PC-9 (cell line): ENCODE measurements around the gene NEU1. TPM values are rescaled to one million over a fixed set of nuclear protein-coding genes. Genes with fewer than 3 reads are reported as not detected.

ENCODE experiments used
- BruUV-seq: library from RNA; stranded (reverse); fragments of 400-500 nt; replicated peaks from 2 replicates; lab custom pipeline; 2021; lab: Mats Ljungman, UMichigan
- CTCF ChIA-PET: fragments of 300-600 bp; sonication (Branson Sonifier 250); formaldehyde crosslinking; loops from one replicate; lab custom pipeline; 2022; ENCODE audit warnings: antibody characterized with exemption; lab: Charles Lee
- POLR2A ChIA-PET: fragments of 300-600 bp; sonication (Branson Sonifier 250); formaldehyde crosslinking; loops from one replicate; lab custom pipeline; 2022; ENCODE audit warnings: antibody characterized with exemption; ENCODE audit not compliant: unreplicated experiment; lab: Charles Lee
- DNase-seq, 2 experiments: peaks; one replicate each; pipeline versions ENCODE4 v3.0.0 to v3.0.0-alpha.2; 2015 to 2022; ENCODE audit warnings: mixed read lengths in 1 of 2
- H2AFZ ChIP-seq: fragments of 200-600 bp; sonication (generic); 2 replicates; pipeline ENCODE4 v1.8.1; 2017; ENCODE audit warnings: antibody characterized with exemption
- H3F3A ChIP-seq: fragments of 200-600 bp; sonication (generic); 2 replicates; pipeline ENCODE4 v1.8.1; 2017; ENCODE audit warnings: antibody characterized with exemption, mild to moderate bottlenecking, low read depth; ENCODE audit not compliant: insufficient read depth
- H3K27ac ChIP-seq: fragments of 200-600 bp; sonication (generic); 2 replicates; pipeline ENCODE4 v1.6.1; 2016; ENCODE audit warnings: mixed run types
- H3K27me3 ChIP-seq: fragments of 200-600 bp; sonication (generic); 2 replicates; pipeline ENCODE4 v1.6.1; 2016; ENCODE audit warnings: low read depth, mixed run types; ENCODE audit not compliant: insufficient read depth
- H3K36me3 ChIP-seq: fragments of 200-600 bp; sonication (generic); 2 replicates; pipeline ENCODE4 v1.6.1; 2016; ENCODE audit warnings: low read depth, mixed run types
- H3K4me1 ChIP-seq: fragments of 200-600 bp; sonication (generic); replicated peaks from 2 replicates; pipeline ENCODE4 v1.6.1; 2016; ENCODE audit warnings: mixed run types; ENCODE audit not compliant: insufficient read depth
- H3K4me2 ChIP-seq: fragments of 200-600 bp; sonication (generic); 2 replicates; pipeline ENCODE4 v1.6.1; 2017; ENCODE audit warnings: mixed run types
- H3K4me3 ChIP-seq: fragments of 200-600 bp; sonication (generic); 2 replicates; pipeline ENCODE4 v1.6.1; 2016; ENCODE audit warnings: mixed run types
- H3K79me2 ChIP-seq: fragments of 200-600 bp; sonication (generic); 2 replicates; pipeline ENCODE4 v1.6.1; 2017; ENCODE audit warnings: low read depth, mixed run types
- H3K9me2 ChIP-seq: fragments of 200-600 bp; sonication (generic); 2 replicates; pipeline ENCODE4 v1.8.1; 2017; ENCODE audit warnings: mild to moderate bottlenecking; ENCODE audit not compliant: insufficient read depth
- H3K9me3 ChIP-seq: fragments of 200-600 bp; sonication (generic); 2 replicates; pipeline ENCODE4 v1.8.1; 2016; ENCODE audit warnings: low read depth; ENCODE audit not compliant: insufficient read depth
- H4K20me1 ChIP-seq: fragments of 200-600 bp; sonication (generic); 2 replicates; pipeline ENCODE4 v1.8.1; 2017; ENCODE audit not compliant: insufficient read depth
- EZH2 ChIP-seq: fragments of 200-600 bp; sonication (generic); IDR thresholded peaks from 2 replicates; pipeline ENCODE4 v1.8.0; 2017; ENCODE audit warnings: antibody characterized with exemption, low read depth
- intact Hi-C: fragments of 100-400 bp; cut with micrococcal nuclease; formaldehyde crosslinking; loops from one replicate; pipeline ENCODE4 v1.10.0; 2022; ENCODE audit not compliant: unreplicated experiment
- total RNA-seq: library from RNA; stranded (reverse); gene quantifications from 2 replicates; pipeline ENCODE4 v1.2.3, GENCODE V29; 2021
- TF ChIP-seq, protein P1 (sequence below): fragments of 200-600 bp; sonication (generic); conservative IDR thresholded peaks from 2 replicates; pipeline ENCODE4 v1.6.1; 2017; ENCODE audit warnings: mixed run types, antibody characterized with exemption, mild to moderate bottlenecking, moderate library complexity

The NEU1 gene
- total RNA-seq, 1 experiment from 2014 or later, result 23.4 TPM

DNA sequence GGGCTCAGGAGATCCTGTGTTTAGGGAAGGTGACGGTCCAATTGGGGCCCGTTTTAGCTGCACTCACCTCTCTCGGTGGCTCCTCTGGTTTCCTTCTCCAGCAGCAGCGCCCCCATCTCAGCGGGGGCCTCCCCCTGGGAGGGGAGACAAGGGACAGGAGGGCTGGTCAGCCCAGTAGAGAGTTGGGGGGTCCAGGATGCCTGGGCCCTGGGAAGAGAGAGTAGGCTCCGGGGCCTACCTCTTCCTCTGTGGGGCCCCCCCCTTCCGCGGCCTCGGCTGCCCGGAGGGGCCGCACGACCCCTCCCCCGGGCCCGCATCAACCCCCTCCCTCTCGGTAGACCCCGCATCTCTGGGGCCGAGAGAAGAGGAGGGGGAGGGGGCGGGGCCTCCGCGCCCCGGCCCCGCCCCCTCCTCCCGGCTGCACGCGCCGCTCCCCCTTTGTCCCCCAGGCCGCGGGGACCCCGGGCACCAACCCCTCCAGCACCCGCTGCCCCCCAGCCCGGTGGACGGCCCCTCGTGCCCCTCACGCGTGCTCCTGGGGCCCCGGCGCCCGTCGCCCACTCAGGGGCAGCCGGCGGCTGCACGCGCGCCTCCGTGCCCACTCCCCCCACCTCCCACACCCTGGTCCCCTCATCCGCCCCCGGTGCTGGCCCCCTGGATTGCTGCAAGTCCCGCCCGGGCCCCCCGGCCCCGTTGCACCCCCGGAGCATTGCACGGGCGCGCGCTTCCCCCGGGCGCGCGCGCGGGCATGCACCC is 34.4 kb upstream of the NEU1 start:
- Histone ChIP-seq H3K79me2 (peaks cover 30% of the 10 kb centered on the region), H2AFZ (peak overlapping the region; percentile 71; the same call in 1 of the 2 replicates), H3K4me2 (peak overlapping the region; percentile 87), H3F3A (peaks cover 28% of the 10 kb centered on the region), H3K4me3 (peak overlapping the region; percentile 73), H3K27ac (no peak overlapping the region), H3K9me3 (no peaks in the 10 kb centered on the region), H4K20me1 (no peaks in the 10 kb centered on the region), H3K9me2 (no peaks in the 10 kb centered on the region), H3K36me3 (peaks cover 18% of the 10 kb centered on the region; the same call in 1 of the 2 replicates), H3K4me1 (peaks cover 23% of the 10 kb centered on the region), H3K27me3 (no peaks in the 10 kb centered on the region)
- CTCF ChIA-PET, result no interaction called here
- no TSS peak for BruUV-seq
- POLR2A ChIA-PET, result interaction anchor here (0.6 to 1.4 kb wide), 3 partner anchors 70 to 127 kb away, joined by 3 to 11 read pairs (median 8); partner anchors contain the start of gene HSPA1B
- intact Hi-C loops, result loop anchor here (5.0 kb wide), 2 partner anchors 65 to 215 kb away; partner anchors contain the start of gene LY6G5C
- no peak for DNase-seq
- no peak for TF ChIP-seq EZH2
- TF ChIP-seq, protein P1, sequence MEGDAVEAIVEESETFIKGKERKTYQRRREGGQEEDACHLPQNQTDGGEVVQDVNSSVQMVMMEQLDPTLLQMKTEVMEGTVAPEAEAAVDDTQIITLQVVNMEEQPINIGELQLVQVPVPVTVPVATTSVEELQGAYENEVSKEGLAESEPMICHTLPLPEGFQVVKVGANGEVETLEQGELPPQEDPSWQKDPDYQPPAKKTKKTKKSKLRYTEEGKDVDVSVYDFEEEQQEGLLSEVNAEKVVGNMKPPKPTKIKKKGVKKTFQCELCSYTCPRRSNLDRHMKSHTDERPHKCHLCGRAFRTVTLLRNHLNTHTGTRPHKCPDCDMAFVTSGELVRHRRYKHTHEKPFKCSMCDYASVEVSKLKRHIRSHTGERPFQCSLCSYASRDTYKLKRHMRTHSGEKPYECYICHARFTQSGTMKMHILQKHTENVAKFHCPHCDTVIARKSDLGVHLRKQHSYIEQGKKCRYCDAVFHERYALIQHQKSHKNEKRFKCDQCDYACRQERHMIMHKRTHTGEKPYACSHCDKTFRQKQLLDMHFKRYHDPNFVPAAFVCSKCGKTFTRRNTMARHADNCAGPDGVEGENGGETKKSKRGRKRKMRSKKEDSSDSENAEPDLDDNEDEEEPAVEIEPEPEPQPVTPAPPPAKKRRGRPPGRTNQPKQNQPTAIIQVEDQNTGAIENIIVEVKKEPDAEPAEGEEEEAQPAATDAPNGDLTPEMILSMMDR, result no peak

GRCh38 chr6:31896493-31896855 is 33.9 kb upstream of the NEU1 start:
- peaks cover 28% of the 10 kb centered on the region for H3F3A ChIP-seq
- H3K4me2 ChIP-seq, result peak overlapping the region; percentile 87
- intact Hi-C loops, result loop anchor here (5.0 kb wide), 2 partner anchors 64 to 214 kb away; partner anchors contain the start of gene LY6G5C
- peak overlapping the region; percentile 73; the same call in 1 of the 2 replicates for H3K4me3 ChIP-seq
- no TSS peak for BruUV-seq
- H4K20me1 ChIP-seq, result no peaks in the 10 kb centered on the region
- ChIA-PET CTCF (no interaction called here), POLR2A (interaction anchor here (0.6 kb wide), 1 partner anchor 49 kb away, joined by 4 read pairs; the partner anchor contains the start of gene CFB)
- no peak overlapping the region for H3K27ac ChIP-seq
- no peak for DNase-seq
- peaks cover 18% of the 10 kb centered on the region; the same call in 1 of the 2 replicates for H3K36me3 ChIP-seq
- H2AFZ ChIP-seq, result peak overlapping the region; percentile 71; the same call in 1 of the 2 replicates
- peaks cover 30% of the 10 kb centered on the region for H3K79me2 ChIP-seq
- TF ChIP-seq, protein P1, result no peak
- TF ChIP-seq EZH2, result no peak
- H3K9me2 ChIP-seq, result no peaks in the 10 kb centered on the region
- H3K27me3 ChIP-seq, result no peaks in the 10 kb centered on the region
- H3K4me1 ChIP-seq, result peaks cover 23% of the 10 kb centered on the region
- H3K9me3 ChIP-seq, result no peaks in the 10 kb centered on the region

DNA sequence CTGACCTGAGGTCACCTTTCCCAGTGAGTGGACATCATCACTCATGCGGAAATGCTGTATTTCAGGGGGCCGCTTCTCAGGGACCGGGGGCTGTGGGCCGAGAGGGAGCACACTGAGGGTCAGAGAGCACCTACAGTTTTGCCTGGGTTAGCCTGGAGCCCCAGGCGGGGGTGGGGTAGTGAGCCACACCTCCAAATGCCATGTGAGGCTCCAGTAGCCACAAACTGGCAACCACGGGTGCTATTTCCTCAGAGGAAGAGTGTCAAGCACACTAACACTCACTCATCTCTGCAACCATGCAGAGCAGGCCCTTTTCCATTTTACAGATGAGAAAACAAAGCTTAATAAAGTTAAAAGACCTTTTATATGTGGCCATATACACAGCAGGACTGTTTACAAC is 30.2 kb upstream of the NEU1 start:
- Histone ChIP-seq H3K36me3 (peaks cover 18% of the 10 kb centered on the region; the same call in 1 of the 2 replicates), H3K4me3 (no peak overlapping the region), H3K9me3 (no peaks in the 10 kb centered on the region), H3K4me1 (0 out of 2 replicates have a peak, but pooled peaks cover 8% of the 10 kb centered on the region), H2AFZ (no peak overlapping the region), H3K79me2 (peaks cover 16% of the 10 kb centered on the region), H4K20me1 (no peaks in the 10 kb centered on the region), H3F3A (peaks cover 13% of the 10 kb centered on the region; the same call in 1 of the 2 replicates), H3K27ac (no peak overlapping the region), H3K9me2 (no peaks in the 10 kb centered on the region), H3K27me3 (no peaks in the 10 kb centered on the region), H3K4me2 (no peak overlapping the region)
- BruUV-seq, result no TSS peak
- no peak for DNase-seq
- ChIA-PET CTCF (no interaction called here), POLR2A (no interaction called here)
- intact Hi-C loops, result no loop called here
- TF ChIP-seq, protein P1, result no peak
- TF ChIP-seq EZH2, result no peak
